ENCODE data around the gene ZDHHC7.

The ZDHHC7 gene

GRCh38 chr16:85017633-85018032, 6.3 kb upstream of the ZDHHC7 start:
- no peak for DNase-seq

- peak; percentile 65 for DNase-seq
Measured at GRCh38 chr16:85017151-85017550, 5.8 kb upstream of the ZDHHC7 start.

- no peak for DNase-seq
Measured at GRCh38 chr16:85015481-85016187, 4.3 kb upstream of the ZDHHC7 start.

- DNase-seq, result no peak
Measured at GRCh38 chr16:85014311-85014710, 3.0 kb upstream of the ZDHHC7 start.

- DNase-seq, result no peak
Measured at GRCh38 chr16:85011846-85012284, 530 bp upstream of the ZDHHC7 start.

GRCh38 chr16:85010446-85010930, 847 bp downstream of the ZDHHC7 start:
- DNase-seq, result no peak

- no peak for DNase-seq
Measured at GRCh38 chr16:85008271-85008670, 3.1 kb downstream of the ZDHHC7 start.

GRCh38 chr16:85007496-85008214, 3.7 kb downstream of the ZDHHC7 start:
- no peak for DNase-seq

- no peak for DNase-seq
Measured at GRCh38 chr16:85006639-85007038, 4.7 kb downstream of the ZDHHC7 start.

GRCh38 chr16:85005285-85006069, 5.9 kb downstream of the ZDHHC7 start:
- no peak for DNase-seq

- DNase-seq, result no peak
Measured at GRCh38 chr16:85004587-85005205, 6.6 kb downstream of the ZDHHC7 start.

GRCh38 chr16:85003725-85004586, 7.4 kb downstream of the ZDHHC7 start:
- no peak for DNase-seq

- no peak for DNase-seq
Measured at GRCh38 chr16:85003076-85003475, 8.3 kb downstream of the ZDHHC7 start.

GRCh38 chr16:85002608-85003007, 8.7 kb downstream of the ZDHHC7 start:
- peak; percentile 52 for DNase-seq

GRCh38 chr16:85002099-85002541, 9.2 kb downstream of the ZDHHC7 start:
- no peak for DNase-seq

- DNase-seq, result no peak
Measured at GRCh38 chr16:84999857-85000480, 11.4 kb downstream of the ZDHHC7 start.

- DNase-seq, result no peak
Measured at GRCh38 chr16:84999200-84999599, 12.1 kb downstream of the ZDHHC7 start.

GRCh38 chr16:84996365-84996764, 15.0 kb downstream of the ZDHHC7 start:
- DNase-seq, result no peak

- no peak for DNase-seq
Measured at GRCh38 chr16:84995663-84996062, 15.7 kb downstream of the ZDHHC7 start.

- no peak for DNase-seq
Measured at GRCh38 chr16:84993926-84994325, 17.4 kb downstream of the ZDHHC7 start.

- DNase-seq, result no peak
Measured at GRCh38 chr16:84992717-84993075, 18.6 kb downstream of the ZDHHC7 start.

GRCh38 chr16:84990782-84991181, 20.6 kb downstream of the ZDHHC7 start:
- DNase-seq, result no peak

Data from CD4-positive, alpha-beta T cell treated with Interleukin-15 for 1 hour (primary cell).